Suprapubic skin (tissue), 4 donors: ENCODE results near the gene COX4I2. TPM values are rescaled to one million over a fixed set of nuclear protein-coding genes. Genes with fewer than 3 reads are reported as not detected.
"Not testable (repeated sequence)": the region's sequence is repeated elsewhere in the genome, so short reads cannot be mapped to it uniquely, and the experiment has no call there.

Experiments
- DNase-seq, 2 donors: peaks; one replicate each; pipeline ENCODE4 v3.0.0-alpha.2; 2019; ENCODE audit warnings: low spot score in 2 of 2
- H3K27ac ChIP-seq: fragments of 200-600 bp; sonication (generic); one replicate; pipeline ENCODE4 v1.5.1; 2019
- H3K27me3 ChIP-seq: fragments of 200-600 bp; sonication (generic); one replicate; pipeline ENCODE4 v1.5.1; 2019
- H3K36me3 ChIP-seq: fragments of 200-600 bp; sonication (generic); one replicate; pipeline ENCODE4 v1.5.1; 2019
- H3K4me1 ChIP-seq: fragments of 200-600 bp; sonication (generic); one replicate; pipeline ENCODE4 v1.5.1; 2019
- H3K4me3 ChIP-seq: fragments of 200-600 bp; sonication (generic); one replicate; pipeline ENCODE4 v1.5.1; 2019; ENCODE audit warnings: mild to moderate bottlenecking
- H3K9me3 ChIP-seq: fragments of 200-600 bp; sonication (generic); one replicate; pipeline ENCODE4 v1.5.1; 2019
- CTCF ChIP-seq, 2 donors: fragments of 200-600 bp in 1 of 2; fragments of 450-650 bp in 1 of 2; sonication (generic) in 1 of 2; IDR thresholded peaks; one replicate each; pipeline ENCODE4 v1.5.1; 2016 to 2019; ENCODE audit warnings: antibody characterized with exemption in 2 of 2, mild to moderate bottlenecking in 1 of 2, moderate library complexity in 1 of 2
- EP300 ChIP-seq: sonication (generic); formaldehyde crosslinking; IDR thresholded peaks from one replicate; pipeline ENCODE4 v1.6.1; 2017; ENCODE audit warnings: antibody characterized with exemption
- POLR2A ChIP-seq, 2 donors: fragments of 450-650 bp; IDR thresholded peaks; one replicate each; pipeline ENCODE4 v1.6.1; 2017; ENCODE audit warnings: antibody characterized with exemption in 2 of 2, mild to moderate bottlenecking in 2 of 2, moderate library complexity in 2 of 2
- POLR2AphosphoS5 ChIP-seq, 3 donors: sonication (generic); formaldehyde crosslinking; IDR thresholded peaks; one replicate each; pipeline ENCODE4 v1.6.1; 2017; ENCODE audit warnings: antibody characterized with exemption in 3 of 3
- WGBS: methylation state at CpG from one replicate; pipeline ENCODE4 v1.1.5; 2018; 5-methylcytosine and 5-hydroxymethylcytosine counted together
- total RNA-seq, 4 donors: library from RNA; depleted of rRNA; stranded (reverse); fragments of >200 nt; gene quantifications; one replicate each; pipeline ENCODE4 v1.1.0, GENCODE V29; 2016

Gene COX4I2
- total RNA-seq, 4 donors from 2014 or later, result 2.7 TPM; not detected in 3

- DNase-seq, result no peak
- Histone ChIP-seq H3K36me3 (no peaks in the 10 kb centered on the region), H3K27ac (no peak overlapping the region), H3K4me1 (no peaks in the 10 kb centered on the region), H3K4me3 (no peak overlapping the region), H3K9me3 (no peaks in the 10 kb centered on the region), H3K27me3 (no peaks in the 10 kb centered on the region)
- no peak for TF ChIP-seq EP300
- TF ChIP-seq POLR2A (IDR thresholded peaks at IDR 0.05), result no peak
- 81% methylated on average over 8 of the region's 8 CpGs for WGBS
Observed at GRCh38 chr20:31644701-31645100, 7.0 kb downstream of the COX4I2 start.

- not testable (repeated sequence) for DNase-seq, H3K9me3 ChIP-seq, H3K4me3 ChIP-seq, H3K36me3 ChIP-seq, H3K27me3 ChIP-seq, H3K27ac ChIP-seq
- peaks cover 10% of the 10 kb centered on the region for H3K4me1 ChIP-seq
- whole genome bisulfite sequencing, result 51% methylated on average over 3 of the region's 3 CpGs
Observed at GRCh38 chr20:31648104-31648503, 10.4 kb downstream of the COX4I2 start.

GRCh38 chr20:31652917-31653396 lies 15.2 kb downstream of the COX4I2 start:
- no peaks in the 10 kb centered on the region for H3K9me3 ChIP-seq
- H3K36me3 ChIP-seq, result no peaks in the 10 kb centered on the region
- no peak overlapping the region for H3K4me3 ChIP-seq
- no peaks in the 10 kb centered on the region for H3K27me3 ChIP-seq
- WGBS, result 11% methylated on average over 5 of the region's 5 CpGs
- no peak for DNase-seq
- peaks cover 18% of the 10 kb centered on the region for H3K4me1 ChIP-seq
- no peak for TF ChIP-seq POLR2A (IDR thresholded peaks at IDR 0.05)
- no peak for TF ChIP-seq POLR2AphosphoS5 (IDR thresholded peaks at IDR 0.05)
- no peak for TF ChIP-seq EP300
- TF ChIP-seq CTCF (IDR thresholded peaks at IDR 0.05), result no peak
- no peak overlapping the region for H3K27ac ChIP-seq

GRCh38 chr20:31653561-31653960 lies 15.8 kb downstream of the COX4I2 start:
- H3K27ac ChIP-seq, result no peak overlapping the region
- TF ChIP-seq EP300 (no peak), POLR2AphosphoS5 (IDR thresholded peaks at IDR 0.05) (no peak), CTCF (IDR thresholded peaks at IDR 0.05) (no peak), POLR2A (IDR thresholded peaks at IDR 0.05) (no peak)
- 41% methylated on average over 5 of the region's 5 CpGs for WGBS

GRCh38 chr20:31654534-31654933 lies 16.8 kb downstream of the COX4I2 start:
- Histone ChIP-seq H3K4me1 (peaks cover 18% of the 10 kb centered on the region), H3K36me3 (no peaks in the 10 kb centered on the region), H3K9me3 (no peaks in the 10 kb centered on the region), H3K27ac (no peak overlapping the region), H3K4me3 (no peak overlapping the region), H3K27me3 (no peaks in the 10 kb centered on the region)
- no peak for TF ChIP-seq CTCF (IDR thresholded peaks at IDR 0.05)
- TF ChIP-seq EP300, result no peak
- TF ChIP-seq POLR2A (IDR thresholded peaks at IDR 0.05), result no peak
- no peak for TF ChIP-seq POLR2AphosphoS5 (IDR thresholded peaks at IDR 0.05)
- WGBS, result 81% methylated on average over 5 of the region's 5 CpGs
- no peak for DNase-seq

More at GRCh38 chr20:31653561-31653960, 15.8 kb downstream of the COX4I2 start:
- DNase-seq, result no peak
- H3K36me3 ChIP-seq, result no peaks in the 10 kb centered on the region
- no peak overlapping the region for H3K4me3 ChIP-seq
- no peaks in the 10 kb centered on the region for H3K27me3 ChIP-seq
- no peaks in the 10 kb centered on the region for H3K9me3 ChIP-seq
- peaks cover 18% of the 10 kb centered on the region for H3K4me1 ChIP-seq

GRCh38 chr20:31661625-31662371 lies 24.1 kb downstream of the COX4I2 start:
- TF ChIP-seq EP300, result no peak
- TF ChIP-seq POLR2A (IDR thresholded peaks at IDR 0.05), result no peak
- TF ChIP-seq POLR2AphosphoS5 (IDR thresholded peaks at IDR 0.05), result no peak
- peak; percentile 52 to 80 for TF ChIP-seq CTCF (IDR thresholded peaks at IDR 0.05)
- peaks cover 29% of the 10 kb centered on the region for H3K36me3 ChIP-seq

More at GRCh38 chr20:31661625-31662371, 24.1 kb downstream of the COX4I2 start:
- Histone ChIP-seq H3K4me1 (peaks cover 41% of the 10 kb centered on the region), H3K4me3 (peak overlapping the region; percentile 41), H3K27ac (peak overlapping the region; percentile 66), H3K9me3 (no peaks in the 10 kb centered on the region), H3K27me3 (no peaks in the 10 kb centered on the region)
- peak; percentile 83 to 86 for DNase-seq
- WGBS, result 4% methylated on average over 27 of the region's 31 CpGs
